Measurements from ENCODE around the gene CDCA8. TPM values are rescaled to one million over a fixed set of nuclear protein-coding genes. Genes with fewer than 3 reads are reported as not detected.

CDCA8 gene
- total and polyA plus RNA-seq, 2 of the 8 experiments (the other 6 are each of a cell fraction or from before 2014, with no cell fraction given), result 43.9 to 46.2 TPM

DNA sequence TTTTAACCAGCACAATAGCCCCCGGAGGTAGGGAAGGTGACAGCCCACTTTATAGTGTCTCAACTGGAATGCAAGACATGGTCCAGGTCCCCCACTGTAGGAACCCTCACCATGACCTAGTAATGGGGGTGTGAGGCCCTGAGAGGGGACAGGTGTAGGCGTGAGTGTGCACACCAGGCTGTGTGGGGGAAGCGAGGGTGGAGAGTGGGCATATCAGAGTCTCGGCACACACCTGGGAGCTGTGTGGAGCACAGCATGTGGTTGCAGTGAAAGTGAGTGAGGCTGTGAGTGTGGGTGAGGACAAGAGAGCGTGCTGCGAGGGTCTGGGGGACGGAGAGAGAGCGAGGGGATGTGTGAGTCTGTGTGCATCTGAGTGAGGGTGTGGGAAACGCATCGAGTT, 40.5 kb upstream of the CDCA8 start (continued):
- TF ChIP-seq, protein P1, sequence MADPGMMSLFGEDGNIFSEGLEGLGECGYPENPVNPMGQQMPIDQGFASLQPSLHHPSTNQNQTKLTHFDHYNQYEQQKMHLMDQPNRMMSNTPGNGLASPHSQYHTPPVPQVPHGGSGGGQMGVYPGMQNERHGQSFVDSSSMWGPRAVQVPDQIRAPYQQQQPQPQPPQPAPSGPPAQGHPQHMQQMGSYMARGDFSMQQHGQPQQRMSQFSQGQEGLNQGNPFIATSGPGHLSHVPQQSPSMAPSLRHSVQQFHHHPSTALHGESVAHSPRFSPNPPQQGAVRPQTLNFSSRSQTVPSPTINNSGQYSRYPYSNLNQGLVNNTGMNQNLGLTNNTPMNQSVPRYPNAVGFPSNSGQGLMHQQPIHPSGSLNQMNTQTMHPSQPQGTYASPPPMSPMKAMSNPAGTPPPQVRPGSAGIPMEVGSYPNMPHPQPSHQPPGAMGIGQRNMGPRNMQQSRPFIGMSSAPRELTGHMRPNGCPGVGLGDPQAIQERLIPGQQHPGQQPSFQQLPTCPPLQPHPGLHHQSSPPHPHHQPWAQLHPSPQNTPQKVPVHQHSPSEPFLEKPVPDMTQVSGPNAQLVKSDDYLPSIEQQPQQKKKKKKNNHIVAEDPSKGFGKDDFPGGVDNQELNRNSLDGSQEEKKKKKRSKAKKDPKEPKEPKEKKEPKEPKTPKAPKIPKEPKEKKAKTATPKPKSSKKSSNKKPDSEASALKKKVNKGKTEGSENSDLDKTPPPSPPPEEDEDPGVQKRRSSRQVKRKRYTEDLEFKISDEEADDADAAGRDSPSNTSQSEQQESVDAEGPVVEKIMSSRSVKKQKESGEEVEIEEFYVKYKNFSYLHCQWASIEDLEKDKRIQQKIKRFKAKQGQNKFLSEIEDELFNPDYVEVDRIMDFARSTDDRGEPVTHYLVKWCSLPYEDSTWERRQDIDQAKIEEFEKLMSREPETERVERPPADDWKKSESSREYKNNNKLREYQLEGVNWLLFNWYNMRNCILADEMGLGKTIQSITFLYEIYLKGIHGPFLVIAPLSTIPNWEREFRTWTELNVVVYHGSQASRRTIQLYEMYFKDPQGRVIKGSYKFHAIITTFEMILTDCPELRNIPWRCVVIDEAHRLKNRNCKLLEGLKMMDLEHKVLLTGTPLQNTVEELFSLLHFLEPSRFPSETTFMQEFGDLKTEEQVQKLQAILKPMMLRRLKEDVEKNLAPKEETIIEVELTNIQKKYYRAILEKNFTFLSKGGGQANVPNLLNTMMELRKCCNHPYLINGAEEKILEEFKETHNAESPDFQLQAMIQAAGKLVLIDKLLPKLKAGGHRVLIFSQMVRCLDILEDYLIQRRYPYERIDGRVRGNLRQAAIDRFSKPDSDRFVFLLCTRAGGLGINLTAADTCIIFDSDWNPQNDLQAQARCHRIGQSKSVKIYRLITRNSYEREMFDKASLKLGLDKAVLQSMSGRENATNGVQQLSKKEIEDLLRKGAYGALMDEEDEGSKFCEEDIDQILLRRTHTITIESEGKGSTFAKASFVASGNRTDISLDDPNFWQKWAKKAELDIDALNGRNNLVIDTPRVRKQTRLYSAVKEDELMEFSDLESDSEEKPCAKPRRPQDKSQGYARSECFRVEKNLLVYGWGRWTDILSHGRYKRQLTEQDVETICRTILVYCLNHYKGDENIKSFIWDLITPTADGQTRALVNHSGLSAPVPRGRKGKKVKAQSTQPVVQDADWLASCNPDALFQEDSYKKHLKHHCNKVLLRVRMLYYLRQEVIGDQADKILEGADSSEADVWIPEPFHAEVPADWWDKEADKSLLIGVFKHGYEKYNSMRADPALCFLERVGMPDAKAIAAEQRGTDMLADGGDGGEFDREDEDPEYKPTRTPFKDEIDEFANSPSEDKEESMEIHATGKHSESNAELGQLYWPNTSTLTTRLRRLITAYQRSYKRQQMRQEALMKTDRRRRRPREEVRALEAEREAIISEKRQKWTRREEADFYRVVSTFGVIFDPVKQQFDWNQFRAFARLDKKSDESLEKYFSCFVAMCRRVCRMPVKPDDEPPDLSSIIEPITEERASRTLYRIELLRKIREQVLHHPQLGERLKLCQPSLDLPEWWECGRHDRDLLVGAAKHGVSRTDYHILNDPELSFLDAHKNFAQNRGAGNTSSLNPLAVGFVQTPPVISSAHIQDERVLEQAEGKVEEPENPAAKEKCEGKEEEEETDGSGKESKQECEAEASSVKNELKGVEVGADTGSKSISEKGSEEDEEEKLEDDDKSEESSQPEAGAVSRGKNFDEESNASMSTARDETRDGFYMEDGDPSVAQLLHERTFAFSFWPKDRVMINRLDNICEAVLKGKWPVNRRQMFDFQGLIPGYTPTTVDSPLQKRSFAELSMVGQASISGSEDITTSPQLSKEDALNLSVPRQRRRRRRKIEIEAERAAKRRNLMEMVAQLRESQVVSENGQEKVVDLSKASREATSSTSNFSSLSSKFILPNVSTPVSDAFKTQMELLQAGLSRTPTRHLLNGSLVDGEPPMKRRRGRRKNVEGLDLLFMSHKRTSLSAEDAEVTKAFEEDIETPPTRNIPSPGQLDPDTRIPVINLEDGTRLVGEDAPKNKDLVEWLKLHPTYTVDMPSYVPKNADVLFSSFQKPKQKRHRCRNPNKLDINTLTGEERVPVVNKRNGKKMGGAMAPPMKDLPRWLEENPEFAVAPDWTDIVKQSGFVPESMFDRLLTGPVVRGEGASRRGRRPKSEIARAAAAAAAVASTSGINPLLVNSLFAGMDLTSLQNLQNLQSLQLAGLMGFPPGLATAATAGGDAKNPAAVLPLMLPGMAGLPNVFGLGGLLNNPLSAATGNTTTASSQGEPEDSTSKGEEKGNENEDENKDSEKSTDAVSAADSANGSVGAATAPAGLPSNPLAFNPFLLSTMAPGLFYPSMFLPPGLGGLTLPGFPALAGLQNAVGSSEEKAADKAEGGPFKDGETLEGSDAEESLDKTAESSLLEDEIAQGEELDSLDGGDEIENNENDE (IDR thresholded peaks at IDR 0.05; ENCODE audit: insufficient replicate concordance, low read length), result no peak
- TF ChIP-seq SP4 (IDR thresholded peaks at IDR 0.05; ENCODE audit: low read length), result no peak
- TF ChIP-seq POU5F1 (IDR thresholded peaks at IDR 0.05; ENCODE audit: low read depth, low read length), result no peak
- no peak for TF ChIP-seq RNF2 (IDR thresholded peaks at IDR 0.05; ENCODE audit: borderline replicate concordance, low read depth, low read length, missing control alignments, poor library complexity, severe bottlenecking)
- no peak for TF ChIP-seq EGR1 (IDR thresholded peaks at IDR 0.05; ENCODE audit: borderline replicate concordance, low read depth, low read length)
- TF ChIP-seq HDAC6 (IDR thresholded peaks at IDR 0.05; ENCODE audit: low read depth, low read length), result no peak
- TF ChIP-seq BACH1 (IDR thresholded peaks at IDR 0.05; ENCODE audit: low read length), result no peak

Data from H1 (cell line).